Measurements from ENCODE around the gene PHKA2. TPM values are rescaled to one million over a fixed set of nuclear protein-coding genes. Genes with fewer than 3 reads are reported as not detected.

The PHKA2 gene
- polyA plus RNA-seq, 1 donor: 25.4 TPM

DNA sequence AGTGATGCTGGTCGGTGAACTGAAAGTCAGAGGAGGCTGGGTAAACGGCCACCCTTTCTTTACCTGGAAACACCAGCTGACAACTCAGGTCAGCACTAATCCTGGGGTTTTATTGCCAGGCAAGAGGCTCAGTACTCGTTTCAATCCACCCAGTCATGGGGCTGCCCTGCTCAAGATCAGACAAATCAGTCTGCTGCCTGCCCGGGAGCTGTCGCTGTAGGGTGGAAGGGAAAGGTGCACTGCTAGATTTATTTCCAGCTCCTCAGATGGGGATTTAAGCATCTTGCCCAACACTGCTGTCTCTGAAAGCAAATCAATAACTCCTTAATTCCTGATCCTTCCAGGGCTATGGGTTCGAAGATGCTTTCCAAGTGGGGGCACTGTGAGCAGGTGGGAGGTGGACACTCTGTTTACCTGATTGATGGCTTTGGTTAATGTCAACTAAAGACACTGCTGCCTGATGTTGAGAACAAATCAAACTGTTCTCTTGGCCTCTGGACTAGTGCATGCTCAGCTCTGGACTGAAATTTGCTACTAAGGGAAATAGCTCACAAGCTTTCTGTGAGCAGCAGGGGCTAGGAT is 59.3 kb downstream of the PHKA2 start:
- DNase-seq: no peak

DNA sequence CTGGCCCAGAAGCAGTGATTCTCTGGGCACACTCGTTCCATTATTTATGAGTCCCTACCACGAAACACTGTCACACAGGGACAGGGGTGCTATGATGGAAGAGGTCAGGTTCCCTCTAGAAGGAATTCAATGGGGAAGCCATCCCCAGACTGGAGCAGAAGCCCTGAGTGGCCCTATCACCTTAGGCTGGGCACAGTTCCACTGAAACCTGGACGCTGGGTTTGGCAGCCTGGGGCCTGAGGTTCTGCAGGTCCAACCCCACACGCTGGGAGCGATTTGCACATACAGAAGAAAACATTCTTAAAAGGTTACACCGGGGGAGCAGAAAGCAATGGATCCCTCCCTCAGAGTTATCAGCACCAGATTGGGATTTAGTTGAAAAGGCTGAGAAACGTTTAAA is 63.3 kb downstream of the PHKA2 start:
- no peak for DNase-seq

DNA sequence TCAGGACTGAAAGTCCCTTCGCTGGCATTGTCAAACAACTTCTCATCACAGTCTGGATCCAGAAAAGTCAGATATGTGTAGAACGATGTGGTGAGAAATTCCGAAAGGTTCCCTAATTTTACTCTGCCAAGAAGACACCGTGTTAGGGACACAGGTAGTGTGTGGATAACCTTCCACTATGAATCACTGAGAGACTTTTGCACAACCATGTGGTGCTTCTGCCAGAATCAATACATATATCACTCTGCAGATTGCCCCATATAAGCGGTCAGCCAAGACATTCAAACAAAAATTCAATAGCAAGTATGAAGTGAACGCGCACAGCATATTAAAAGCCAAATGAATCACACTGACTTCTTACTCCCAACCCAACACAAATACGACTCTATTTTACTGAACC is 63.8 kb downstream of the PHKA2 start:
- DNase-seq: no peak

DNA sequence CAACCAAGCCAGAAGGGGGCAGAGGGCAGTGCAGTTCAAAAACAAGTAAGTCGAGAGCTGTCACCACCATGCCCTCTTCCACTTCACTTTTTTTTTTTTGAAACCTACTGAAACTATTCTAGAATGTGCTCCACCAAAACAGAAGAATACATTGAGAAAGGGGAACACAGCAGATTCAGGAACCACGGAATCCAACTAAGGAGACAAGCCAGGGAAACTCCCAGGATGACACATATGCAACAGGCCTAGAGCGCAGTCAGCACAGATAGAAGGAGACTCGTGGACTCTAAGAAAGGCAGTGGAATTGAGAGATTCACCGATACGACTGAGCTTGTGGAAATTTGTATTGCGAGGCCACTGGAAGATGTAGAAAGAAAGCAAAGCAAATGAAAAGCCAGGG is 66.1 kb downstream of the PHKA2 start:
- DNase-seq: no peak

DNA sequence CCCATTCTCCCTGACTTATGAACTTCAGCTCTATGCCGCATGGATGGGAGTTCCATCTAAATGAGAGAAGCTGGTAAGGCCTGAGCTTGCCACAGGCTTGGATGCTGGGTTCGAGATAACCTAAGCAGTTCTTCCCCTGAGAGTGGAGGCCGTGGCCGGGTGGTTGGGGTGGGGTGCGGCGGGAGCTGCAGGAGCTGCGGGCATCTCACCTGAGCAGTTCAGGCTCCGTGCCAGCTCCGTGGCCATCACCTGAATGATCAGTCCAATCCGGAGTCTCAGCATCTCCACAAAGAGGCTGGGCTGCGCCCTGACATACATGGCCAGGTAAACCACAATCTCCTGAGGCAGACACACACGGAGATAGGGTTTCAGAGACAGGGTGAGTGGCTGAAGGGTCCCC is 77.6 kb downstream of the PHKA2 start:
- DNase-seq: no peak

DNA sequence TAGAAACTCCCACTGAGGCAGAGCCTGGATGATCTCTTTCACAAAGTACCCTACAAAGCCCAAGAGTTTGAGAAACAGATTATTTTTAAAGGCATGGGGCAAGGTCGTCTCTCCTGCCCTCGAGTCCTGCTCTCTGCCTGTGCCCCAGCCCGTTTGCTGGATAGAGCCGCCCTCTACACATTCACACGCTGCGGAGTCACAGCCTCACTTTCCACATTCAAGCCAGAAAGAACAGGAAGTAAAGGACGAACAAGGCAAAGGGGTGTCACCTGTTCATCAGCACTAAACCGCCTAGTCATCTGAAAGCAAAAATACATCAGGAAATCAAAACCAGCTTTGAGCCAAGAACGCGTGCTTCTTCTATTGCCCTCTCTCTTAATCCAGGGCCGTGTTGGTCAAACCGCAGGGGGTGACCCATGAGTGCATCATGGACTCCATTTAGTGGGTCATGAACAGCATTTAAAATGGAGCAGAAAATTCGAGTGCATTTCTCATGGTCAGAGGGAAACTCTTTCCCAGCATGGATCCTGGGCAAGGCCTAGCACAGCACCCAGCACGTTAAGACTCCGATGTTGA is 83.4 kb downstream of the PHKA2 start:
- DNase-seq: no peak

DNA sequence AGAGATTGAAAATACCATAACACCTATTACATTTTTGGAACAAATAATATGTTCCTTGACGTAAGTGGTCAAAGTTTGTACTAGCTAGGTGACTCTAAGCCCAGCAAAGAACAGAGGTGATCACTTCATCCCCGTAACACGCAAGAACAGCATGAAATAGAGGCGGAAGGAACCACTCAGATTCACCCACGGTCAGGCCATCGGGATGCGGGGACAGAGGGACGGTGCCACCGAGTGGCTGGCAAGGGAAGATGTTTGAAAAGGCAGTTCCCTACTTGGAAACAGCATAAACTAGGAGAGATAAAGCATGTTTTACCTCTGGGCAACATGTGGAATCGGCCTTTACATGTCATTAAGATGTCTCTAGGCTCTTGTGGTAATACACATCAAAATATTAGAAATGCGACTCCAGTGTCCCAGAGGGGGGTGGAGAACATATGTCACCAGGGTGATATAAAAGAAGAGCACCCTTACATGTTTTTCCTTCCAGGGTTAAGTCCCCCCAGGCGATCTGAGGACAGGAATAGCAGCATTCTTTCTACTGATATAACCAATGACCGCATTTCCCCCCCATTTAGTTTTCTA is 84.0 kb downstream of the PHKA2 start:
- no peak for DNase-seq

DNA sequence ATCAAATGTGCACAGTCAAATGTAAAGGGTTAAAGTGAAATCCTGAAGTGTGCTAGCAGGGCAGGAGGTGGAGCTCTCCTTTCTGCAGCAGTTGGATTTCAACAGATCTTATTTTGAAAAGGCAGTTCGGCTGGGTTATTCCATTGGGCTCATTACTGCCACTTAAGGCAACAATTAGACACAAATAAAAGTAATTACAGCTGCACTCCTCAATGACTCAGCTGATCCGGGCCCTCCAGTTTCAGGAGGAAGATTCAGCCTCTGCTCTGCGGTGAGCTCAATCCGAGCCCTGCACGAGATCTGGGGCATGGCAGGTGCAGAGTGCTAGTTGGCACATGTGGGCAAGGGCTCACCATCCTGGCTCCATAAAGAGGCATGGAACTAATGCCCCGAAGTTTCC is 85.4 kb downstream of the PHKA2 start:
- DNase-seq: no peak

DNA sequence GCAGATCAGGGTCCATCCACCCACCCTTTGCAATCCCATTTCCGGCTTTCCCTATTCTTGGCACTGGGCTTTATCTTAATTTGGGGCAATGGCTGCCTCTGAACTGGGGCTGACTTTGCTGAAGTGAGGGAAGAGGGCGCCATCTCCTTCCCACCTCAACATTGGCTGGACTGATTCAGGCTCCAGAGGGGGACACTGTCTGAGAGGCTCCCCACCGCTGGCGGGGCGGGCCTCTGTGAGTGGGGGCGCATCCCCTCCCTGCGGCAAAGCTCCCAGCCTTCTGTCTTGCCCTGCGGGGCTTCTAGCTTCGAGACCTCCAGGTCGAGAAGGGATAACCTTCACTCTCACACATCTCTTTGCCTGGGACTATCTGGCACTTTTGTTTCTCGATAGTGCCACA is 85.8 kb downstream of the PHKA2 start:
- DNase-seq: no peak

DNA sequence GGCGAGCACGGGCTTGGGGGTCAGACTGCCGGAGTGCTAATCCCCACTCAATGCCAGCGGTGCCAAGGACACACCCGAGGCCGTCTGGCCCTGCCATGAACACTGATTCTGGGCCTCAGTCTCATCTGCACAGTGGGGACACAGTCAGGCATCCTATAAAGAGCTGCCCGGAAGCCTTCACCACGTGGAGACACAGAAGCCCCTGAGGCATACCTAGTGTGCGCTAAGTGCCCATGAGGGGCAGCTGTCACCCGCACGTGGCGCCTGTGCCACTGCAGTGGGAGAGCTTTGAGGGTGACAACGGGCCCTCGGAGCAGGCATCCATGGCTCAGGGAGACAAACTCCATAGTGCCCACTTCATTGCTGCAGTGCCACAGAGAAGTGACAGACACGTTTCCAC is 86.3 kb downstream of the PHKA2 start:
- no peak for DNase-seq

DNA sequence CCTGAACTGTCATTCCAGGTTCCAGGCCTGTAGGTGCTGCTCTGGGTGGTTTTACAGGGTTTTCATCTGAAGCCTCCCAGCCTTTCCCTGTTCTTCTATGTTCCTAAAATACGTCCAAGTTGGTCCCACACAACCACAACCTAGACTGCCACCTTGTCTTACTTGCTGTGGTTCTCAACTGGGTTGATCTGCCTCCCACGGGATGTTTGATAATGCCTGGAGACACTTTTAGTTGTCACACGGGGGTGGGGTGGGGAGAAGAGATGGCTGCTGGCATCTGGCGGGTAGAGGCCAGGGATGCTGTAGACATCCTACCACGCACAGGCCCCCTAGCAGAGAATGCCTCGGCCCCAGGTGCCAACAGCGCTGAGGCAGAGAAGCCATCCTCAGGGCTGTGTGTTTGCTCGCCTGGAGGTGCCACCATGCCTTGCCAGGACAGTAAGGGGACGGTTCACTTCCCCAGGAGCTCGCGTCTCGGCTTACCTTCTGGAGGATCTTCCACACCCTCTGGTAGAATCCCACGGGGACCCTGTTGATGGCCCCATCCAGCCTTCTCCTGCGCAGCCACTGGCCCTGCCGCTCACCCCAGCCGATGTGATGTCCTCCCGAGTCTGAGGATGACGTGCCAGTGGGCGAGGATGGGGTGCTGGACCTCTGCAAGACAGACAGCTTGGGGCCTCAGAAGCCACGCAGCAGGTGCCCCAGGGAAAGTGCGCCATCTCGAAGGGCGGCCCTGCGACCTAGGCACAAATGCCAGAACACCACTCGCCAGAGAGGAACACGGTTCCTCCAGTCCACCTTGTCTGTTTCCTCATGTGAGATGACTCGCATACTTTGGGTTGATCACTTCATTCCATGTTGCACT is 87.0 kb downstream of the PHKA2 start:
- no peak for DNase-seq

DNA sequence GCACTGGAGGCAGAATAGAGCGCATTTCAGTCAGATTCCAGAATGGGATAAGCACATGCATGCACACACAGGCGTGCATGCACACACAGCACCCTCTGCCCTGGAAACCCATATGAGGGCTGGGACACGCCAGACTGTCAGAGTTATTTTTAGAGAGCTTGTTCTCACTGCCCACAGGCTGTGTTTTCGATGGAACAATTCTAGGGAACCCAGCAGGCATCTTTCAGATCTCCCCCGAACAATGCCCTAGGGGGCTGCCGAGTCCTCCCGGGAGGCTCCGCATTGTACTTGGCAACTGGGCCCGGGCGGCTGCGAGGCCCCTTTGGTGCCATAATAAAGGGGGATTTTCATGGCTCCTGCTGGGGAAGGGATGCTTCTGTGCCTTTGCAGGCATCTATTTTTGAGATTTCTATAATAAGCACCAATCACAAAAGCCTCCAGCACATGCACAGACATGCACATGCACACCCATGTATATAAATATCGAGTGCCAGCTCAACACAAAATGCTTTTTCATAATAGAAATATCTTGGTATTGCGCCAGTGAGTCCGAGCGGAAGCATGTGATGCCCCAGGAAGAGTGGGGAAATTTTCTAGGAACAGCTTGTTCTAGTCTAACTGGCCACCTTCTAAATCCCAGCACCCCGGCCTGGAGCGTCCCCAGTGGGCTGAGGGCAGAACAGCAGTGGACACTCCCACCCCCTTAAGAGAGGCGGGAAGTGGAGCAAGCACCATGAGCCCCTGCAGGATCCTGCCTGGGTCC is 88.5 kb downstream of the PHKA2 start:
- no peak for DNase-seq

DNA sequence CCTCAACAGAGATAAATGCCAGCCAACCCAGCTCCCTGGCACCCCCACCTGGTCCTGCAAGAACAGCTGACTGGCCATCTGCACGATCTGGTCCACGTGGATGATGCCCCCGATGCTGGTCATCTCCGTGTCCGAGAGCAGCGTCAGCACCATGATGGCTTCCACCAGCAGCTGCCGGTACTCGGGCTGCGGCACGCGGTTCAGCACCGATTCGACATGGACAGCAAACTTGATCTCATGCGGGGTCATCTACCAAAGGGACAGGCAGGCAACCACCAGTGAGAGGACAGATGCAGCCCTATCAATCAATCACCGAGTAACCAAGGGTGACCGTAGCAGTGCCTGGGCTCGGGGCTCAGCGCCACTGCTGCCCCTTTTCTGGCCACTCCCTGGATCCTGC is 89.8 kb downstream of the PHKA2 start:
- no peak for DNase-seq

DNA sequence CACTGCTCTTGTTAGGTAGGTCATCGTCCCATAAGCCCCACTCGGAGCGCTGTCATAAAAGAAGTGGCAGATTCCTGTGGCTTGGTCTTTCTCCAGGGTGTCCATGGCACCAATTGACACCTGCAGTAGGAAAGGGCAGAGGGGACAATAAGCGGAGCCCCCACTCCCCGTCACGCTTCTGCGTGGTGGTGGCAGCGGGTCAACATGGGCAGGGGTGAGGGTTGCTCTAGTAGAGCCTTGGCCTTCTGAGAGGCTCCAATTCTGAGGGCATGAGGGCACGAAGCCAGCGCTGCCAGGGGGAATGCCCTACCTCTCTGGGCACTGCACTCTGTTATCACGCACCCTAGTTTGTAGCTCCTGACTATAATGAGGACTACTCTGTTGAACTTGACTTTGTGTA is 90.4 kb downstream of the PHKA2 start:
- no peak for DNase-seq

DNA sequence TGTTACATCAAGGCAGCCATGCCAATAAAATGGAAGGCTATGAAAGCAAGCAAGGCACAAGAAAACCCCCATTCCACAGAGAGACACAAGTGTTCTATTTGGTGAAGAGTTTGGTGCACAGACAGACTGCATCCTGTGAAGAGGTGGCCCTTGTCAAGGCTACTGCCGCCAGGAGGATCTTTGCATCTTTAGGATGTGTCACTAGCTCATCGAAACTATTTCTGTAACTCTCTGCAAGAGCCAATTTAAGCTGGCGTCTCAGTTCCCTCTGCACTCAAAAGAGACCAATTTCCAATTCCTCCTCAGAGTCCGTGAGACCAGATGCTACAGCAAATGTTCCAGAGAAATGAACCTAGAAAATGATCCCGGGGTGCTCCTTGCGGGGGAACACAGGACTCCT is 91.0 kb downstream of the PHKA2 start:
- no peak for DNase-seq

DNA sequence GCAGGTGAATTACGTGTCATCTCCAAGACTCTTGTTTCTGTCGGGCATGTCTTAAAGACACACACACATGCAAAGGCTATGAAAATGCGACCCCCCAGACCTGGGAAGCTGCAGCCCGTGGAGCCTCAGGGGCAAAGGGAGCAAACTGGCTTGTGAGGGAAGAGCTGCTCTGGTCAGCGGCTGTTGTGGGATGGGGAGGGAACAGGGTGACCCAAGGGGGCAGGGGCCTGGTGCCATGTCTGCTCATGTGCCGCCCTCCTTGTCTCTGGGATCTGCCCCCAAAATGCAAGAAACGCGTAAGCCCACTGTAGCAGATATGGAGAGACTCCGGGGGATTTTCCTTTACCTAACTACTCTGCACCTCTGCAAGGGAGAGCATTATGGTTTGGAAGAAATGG is 92.4 kb downstream of the PHKA2 start:
- DNase-seq: no peak

DNA sequence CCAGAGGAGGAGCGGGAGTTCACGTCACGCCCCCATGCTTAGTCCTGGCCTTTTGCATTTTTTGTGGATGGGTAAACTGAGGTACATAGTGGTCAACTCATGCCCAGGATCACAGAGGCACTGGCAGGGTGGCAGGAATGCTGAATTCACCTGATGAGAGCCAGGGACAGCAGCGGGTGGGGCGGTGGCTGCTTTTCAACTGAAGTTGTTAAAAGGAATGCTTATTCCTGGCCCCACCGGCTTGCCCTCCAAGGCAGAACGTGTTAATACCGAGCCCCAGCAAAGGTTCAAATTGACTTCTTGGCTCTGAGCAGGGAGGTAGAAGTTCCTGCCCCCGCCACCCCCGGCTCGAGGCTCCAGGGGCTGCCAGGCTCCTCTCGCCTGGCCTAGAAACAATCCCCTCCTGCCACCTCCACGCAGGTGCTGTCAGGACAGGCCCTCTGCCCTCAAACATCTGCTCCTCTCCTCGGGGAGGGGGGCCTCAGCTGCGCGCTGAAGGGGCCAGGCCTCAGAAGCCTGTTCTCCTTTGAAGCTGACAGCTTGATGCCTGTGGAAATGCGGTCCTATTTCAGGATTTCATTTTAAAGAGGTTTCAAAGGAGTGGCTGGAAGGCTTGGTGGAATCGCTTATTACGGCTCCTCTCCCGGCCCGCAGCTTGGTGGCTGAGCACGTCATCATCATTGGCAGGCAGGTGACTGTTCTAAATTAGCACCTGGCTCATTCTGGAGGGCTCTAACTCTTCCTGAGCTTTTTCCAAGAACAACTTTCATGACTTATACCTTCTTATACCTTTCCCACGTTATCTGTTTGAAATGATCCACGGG is 93.0 kb downstream of the PHKA2 start:
- DNase-seq: no peak

DNA sequence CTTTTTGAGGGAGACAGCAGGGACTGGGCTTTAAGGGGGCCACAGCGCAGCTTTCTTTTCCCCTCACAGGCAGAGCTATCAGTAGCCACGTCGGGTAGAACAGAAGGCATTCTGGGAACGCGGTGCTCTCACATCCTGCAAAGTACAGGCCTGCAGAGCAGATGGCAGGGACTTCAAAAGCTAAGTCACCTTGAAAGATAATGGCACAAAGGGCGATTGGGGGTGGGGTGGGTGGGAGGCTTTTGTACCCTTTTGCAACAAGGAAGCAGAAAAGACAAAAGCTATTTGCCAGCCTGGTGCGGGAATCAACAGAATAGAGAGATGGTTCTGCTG is 93.9 kb downstream of the PHKA2 start:
- no peak for DNase-seq

DNA sequence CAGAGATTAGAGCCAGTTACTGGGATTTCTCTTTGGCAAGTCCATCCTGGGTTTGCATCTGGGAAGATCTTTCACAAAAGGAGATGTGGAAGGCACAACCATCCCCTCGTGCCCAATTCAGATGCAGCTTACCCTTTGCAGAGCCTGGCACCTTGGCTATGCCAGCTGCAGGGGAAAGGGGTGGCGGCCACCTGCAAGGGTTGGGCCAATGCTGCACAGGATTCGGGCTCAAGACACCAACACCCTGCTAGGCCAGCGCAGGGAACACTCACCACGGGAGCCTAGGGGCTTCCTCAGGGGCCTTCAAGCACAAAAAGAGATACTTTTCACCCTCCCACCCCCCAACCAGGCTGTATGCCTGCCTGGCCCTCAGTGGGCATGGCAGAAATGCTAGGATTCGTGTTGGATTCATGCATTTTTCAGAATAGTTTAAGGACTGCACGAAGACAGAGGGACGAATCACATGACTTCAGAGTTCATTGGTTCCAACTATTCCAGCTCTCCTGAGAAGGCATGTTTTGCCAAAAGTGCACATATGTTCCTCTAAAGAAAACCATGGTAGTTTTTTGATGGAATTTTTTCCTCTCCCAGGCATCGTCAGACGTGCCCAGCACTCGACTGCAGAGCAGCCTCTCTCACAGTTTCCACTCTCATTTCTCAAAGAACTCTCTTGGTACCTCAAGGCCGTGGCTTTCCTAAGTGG is 94.4 kb downstream of the PHKA2 start:
- no peak for DNase-seq

DNA sequence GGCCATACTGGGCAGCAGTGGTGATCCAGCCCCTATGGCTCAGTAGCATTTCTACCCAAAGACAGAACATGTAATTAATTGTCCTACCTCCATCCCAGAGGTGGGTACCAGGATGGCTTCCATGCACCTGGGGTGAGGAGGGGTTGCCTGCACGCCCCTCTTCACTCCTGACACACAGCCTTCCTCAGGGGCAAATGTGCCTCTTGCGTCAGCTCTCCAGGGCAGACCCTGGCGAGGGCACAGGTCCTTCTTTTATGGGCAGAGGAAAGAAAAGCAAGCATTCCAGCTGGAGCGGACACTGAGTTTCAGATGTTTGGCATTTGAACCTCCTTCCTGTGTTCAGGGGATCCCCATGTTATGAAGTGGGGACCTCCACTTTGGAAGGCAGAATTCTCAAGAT is 95.6 kb downstream of the PHKA2 start:
- DNase-seq: no peak

DNA sequence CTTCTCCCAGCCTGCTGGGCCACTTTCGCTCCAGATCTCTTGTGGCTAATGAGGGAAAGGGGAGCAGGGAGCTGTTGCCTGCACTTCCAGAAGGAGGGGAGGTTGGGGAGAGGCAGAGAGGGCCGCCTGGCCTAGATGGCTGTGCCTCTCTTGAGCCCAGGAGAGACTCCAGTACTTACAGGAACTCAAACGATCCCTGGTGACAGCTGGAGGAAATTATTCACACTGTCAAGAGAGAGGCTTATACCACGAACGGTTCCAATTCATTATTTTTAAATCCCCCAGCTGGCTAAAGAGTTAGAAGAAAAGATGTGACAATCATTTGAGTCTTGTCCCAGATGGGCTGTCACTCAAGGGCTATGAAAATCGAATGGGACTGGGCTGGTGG is 96.1 kb downstream of the PHKA2 start:
- DNase-seq: no peak
